Left ventricle myocardium inferior (tissue), 1 donor: ENCODE measurements around the gene GNB2. TPM values are rescaled to one million over a fixed set of nuclear protein-coding genes. Genes with fewer than 3 reads are reported as not detected.

Experiments
- DNase-seq: peaks from one replicate; pipeline ENCODE4 v3.0.0-alpha.2; 2020
- H3K27ac ChIP-seq: fragments of 200-600 bp; replicated peaks from 2 replicates; pipeline ENCODE4 v1.8.0; 2021
- H3K27me3 ChIP-seq: fragments of 200-600 bp; 2 replicates; pipeline ENCODE4 v1.8.0; 2021; ENCODE audit warnings: low read depth
- H3K36me3 ChIP-seq: fragments of 200-600 bp; 2 replicates; pipeline ENCODE4 v1.8.0; 2021
- H3K4me1 ChIP-seq: fragments of 200-600 bp; 2 replicates; pipeline ENCODE4 v1.8.0; 2021
- H3K4me3 ChIP-seq: fragments of 200-600 bp; 2 replicates; pipeline ENCODE4 v1.8.0; 2021; ENCODE audit warnings: mild to moderate bottlenecking, moderate library complexity
- H3K9me3 ChIP-seq: fragments of 200-600 bp; replicated peaks from 2 replicates; pipeline ENCODE4 v1.8.0; 2021
- intact Hi-C: fragments of 100-400 bp; cut with micrococcal nuclease; formaldehyde crosslinking; loops from one replicate; pipeline ENCODE4 v1.11.0; 2022
- total RNA-seq: library from RNA; stranded (reverse); fragmentation: NEBNext Ultra II Directional; extraction: Animal tissue kit (Norgen Biotek cat#: 25700); gene quantifications from one replicate; pipeline ENCODE4 v1.2.1, GENCODE V29; 2021
- TF ChIP-seq, protein P1 (sequence below): fragments of 200-600 bp; IDR thresholded peaks from 2 replicates; pipeline ENCODE4 v1.8.0; 2021; ENCODE audit warnings: antibody characterized with exemption, mild to moderate bottlenecking, borderline replicate concordance
- donor health status: DM: no; HTN: yes; CAD: no; lungs with severe emphysema.

The GNB2 gene
- total RNA-seq, 1 donor from 2014 or later: 98.3 TPM

GRCh38 chr7:100705753-100706671 lies 32.5 kb downstream of the GNB2 start, which contains the start of gene POP7:
Gene POP7, plus strand, starts transcription at chr7:100706121. Its CDS starts 710 bp downstream, at chr7:100706831.
- H3K36me3 ChIP-seq: peaks cover 12% of the 10 kb centered on the region
- DNase-seq: peak; percentile 99
- TF ChIP-seq, protein P1, sequence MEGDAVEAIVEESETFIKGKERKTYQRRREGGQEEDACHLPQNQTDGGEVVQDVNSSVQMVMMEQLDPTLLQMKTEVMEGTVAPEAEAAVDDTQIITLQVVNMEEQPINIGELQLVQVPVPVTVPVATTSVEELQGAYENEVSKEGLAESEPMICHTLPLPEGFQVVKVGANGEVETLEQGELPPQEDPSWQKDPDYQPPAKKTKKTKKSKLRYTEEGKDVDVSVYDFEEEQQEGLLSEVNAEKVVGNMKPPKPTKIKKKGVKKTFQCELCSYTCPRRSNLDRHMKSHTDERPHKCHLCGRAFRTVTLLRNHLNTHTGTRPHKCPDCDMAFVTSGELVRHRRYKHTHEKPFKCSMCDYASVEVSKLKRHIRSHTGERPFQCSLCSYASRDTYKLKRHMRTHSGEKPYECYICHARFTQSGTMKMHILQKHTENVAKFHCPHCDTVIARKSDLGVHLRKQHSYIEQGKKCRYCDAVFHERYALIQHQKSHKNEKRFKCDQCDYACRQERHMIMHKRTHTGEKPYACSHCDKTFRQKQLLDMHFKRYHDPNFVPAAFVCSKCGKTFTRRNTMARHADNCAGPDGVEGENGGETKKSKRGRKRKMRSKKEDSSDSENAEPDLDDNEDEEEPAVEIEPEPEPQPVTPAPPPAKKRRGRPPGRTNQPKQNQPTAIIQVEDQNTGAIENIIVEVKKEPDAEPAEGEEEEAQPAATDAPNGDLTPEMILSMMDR: no peak
- intact Hi-C loops: no loop called here
- H3K9me3 ChIP-seq: no peaks in the 10 kb centered on the region
- H3K27me3 ChIP-seq: no peaks in the 10 kb centered on the region
- peaks cover 30% of the 10 kb centered on the region for H3K4me1 ChIP-seq
- peak within 1 kb of the TSS; percentile 97 for H3K27ac ChIP-seq
- H3K4me3 ChIP-seq: peak within 1 kb of the TSS; percentile 83

- Histone ChIP-seq H3K4me3 (peak overlapping the region; percentile 83), H3K36me3 (peaks cover 12% of the 10 kb centered on the region), H3K9me3 (no peaks in the 10 kb centered on the region), H3K27ac (peak overlapping the region; percentile 97), H3K4me1 (peaks cover 30% of the 10 kb centered on the region), H3K27me3 (no peaks in the 10 kb centered on the region)
- intact Hi-C loops: no loop called here
- TF ChIP-seq, protein P1: no peak
- DNase-seq: no peak
Observed at GRCh38 chr7:100706672-100707311, 33.3 kb downstream of the GNB2 start.

DNA sequence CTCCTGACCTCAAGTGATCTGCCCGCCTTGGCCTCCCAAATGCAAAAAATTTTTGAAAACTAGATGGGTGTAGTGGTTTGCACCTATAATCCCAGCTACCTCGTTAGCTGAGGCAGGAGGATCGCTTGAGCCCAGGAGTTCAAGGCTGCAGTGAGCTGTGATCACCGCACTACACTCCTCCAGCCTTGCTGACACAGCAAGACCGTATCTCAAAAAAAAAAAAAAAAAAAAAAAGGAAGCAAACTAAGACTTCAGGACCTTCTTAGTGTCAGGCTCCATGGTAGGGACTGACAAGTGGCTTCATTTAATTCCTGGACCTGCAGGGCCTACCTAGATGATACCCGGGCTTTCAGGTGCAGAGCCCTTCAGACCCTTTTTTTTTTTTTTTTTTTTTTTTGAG lies 34.9 kb downstream of the GNB2 start:
- Histone ChIP-seq H3K9me3 (no peaks in the 10 kb centered on the region), H3K36me3 (peaks cover 12% of the 10 kb centered on the region), H3K4me1 (peaks cover 30% of the 10 kb centered on the region), H3K4me3 (no peak overlapping the region), H3K27ac (no peak overlapping the region), H3K27me3 (no peaks in the 10 kb centered on the region)
- TF ChIP-seq, protein P1: no peak
- intact Hi-C loops: no loop called here
- no peak for DNase-seq

- no peak overlapping the region for H3K4me3 ChIP-seq
- no peak for DNase-seq
- H3K36me3 ChIP-seq: peaks cover 12% of the 10 kb centered on the region
- no peak overlapping the region for H3K27ac ChIP-seq
- H3K27me3 ChIP-seq: no peaks in the 10 kb centered on the region
- no peaks in the 10 kb centered on the region for H3K9me3 ChIP-seq
- intact Hi-C loops: no loop called here
- H3K4me1 ChIP-seq: peaks cover 21% of the 10 kb centered on the region
- TF ChIP-seq, protein P1: no peak
Observed at GRCh38 chr7:100710452-100710851, 36.9 kb downstream of the GNB2 start.

DNA sequence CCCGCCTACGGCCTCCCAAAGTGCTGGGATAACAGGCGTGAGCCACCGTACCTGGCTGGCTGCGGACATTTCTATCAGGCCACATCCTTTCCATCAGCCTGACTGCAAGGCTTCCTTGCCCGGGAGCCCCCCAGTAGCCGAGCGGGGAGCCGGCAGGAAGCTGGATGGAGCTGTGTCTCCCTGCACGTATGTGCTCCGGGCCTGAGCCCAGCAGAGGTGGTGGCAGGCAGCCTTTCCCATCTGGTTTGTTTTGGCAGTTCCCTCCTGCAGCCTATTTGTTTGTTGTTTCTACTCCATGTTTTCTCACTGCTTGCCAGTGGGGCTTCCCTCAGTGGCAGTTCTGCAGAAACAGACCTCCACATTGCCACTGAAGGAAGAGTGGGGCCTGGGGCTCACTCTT lies 37.8 kb downstream of the GNB2 start:
- H3K36me3 ChIP-seq: peaks cover 12% of the 10 kb centered on the region
- H3K4me3 ChIP-seq: no peak overlapping the region
- TF ChIP-seq, protein P1: no peak
- no peaks in the 10 kb centered on the region for H3K27me3 ChIP-seq
- DNase-seq: no peak
- H3K9me3 ChIP-seq: no peaks in the 10 kb centered on the region
- intact Hi-C loops: no loop called here
- H3K27ac ChIP-seq: no peak overlapping the region
- H3K4me1 ChIP-seq: peaks cover 15% of the 10 kb centered on the region
